ENCODE results near the gene USB1.

DNA sequence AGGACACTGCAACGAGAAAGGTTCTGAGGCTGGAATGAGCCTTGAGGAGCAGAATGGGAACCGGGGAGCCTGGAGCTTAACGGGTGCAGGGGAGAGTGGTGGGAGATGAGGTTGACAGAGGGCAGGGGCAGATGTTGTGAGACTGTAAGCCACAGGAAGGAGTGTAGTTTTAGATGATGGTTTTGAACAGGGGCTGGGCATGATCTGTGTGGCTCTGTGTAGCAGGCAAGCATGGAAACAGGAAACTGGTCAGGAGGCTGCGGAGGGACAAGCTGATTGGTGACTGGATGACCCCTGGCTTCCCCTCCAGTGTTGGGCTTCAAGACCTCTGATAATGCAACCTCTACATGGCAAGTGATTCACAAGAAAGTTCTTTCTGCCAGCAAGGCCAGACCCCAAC, 28.9 kb upstream of the USB1 start:
- TF ChIP-seq, protein P1, sequence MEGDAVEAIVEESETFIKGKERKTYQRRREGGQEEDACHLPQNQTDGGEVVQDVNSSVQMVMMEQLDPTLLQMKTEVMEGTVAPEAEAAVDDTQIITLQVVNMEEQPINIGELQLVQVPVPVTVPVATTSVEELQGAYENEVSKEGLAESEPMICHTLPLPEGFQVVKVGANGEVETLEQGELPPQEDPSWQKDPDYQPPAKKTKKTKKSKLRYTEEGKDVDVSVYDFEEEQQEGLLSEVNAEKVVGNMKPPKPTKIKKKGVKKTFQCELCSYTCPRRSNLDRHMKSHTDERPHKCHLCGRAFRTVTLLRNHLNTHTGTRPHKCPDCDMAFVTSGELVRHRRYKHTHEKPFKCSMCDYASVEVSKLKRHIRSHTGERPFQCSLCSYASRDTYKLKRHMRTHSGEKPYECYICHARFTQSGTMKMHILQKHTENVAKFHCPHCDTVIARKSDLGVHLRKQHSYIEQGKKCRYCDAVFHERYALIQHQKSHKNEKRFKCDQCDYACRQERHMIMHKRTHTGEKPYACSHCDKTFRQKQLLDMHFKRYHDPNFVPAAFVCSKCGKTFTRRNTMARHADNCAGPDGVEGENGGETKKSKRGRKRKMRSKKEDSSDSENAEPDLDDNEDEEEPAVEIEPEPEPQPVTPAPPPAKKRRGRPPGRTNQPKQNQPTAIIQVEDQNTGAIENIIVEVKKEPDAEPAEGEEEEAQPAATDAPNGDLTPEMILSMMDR (IDR thresholded peaks at IDR 0.05) = no peak
- TF ChIP-seq POLR2A (IDR thresholded peaks at IDR 0.05) (no peak), POLR2AphosphoS5 (IDR thresholded peaks at IDR 0.05) (no peak)

Measured in breast epithelium (tissue), 3 donors.